SK-N-SH treated with all-trans-retinoic acid at 6 μM for 48 hours (cell line): ENCODE data around the gene FRMD8.

Source experiments
- ATAC-seq: fragments of 200-7000 bp; cut with Tn5 transposase; 3 replicates; pipeline ENCODE4 v1.9.1; 2020; ENCODE audit warnings: mild to moderate bottlenecking, moderate library complexity
- BACH2 ChIP-seq: fragments of 250-450 bp; sonication (Bioruptor Pico); IDR thresholded peaks from 2 replicates; pipeline ENCODE4 v1.9.0; 2021; ENCODE audit warnings: mild to moderate bottlenecking, borderline replicate concordance
- CSDC2 ChIP-seq: fragments of 250-450 bp; sonication (Bioruptor Pico); IDR thresholded peaks from 2 replicates; pipeline ENCODE4 v1.5.0; 2020; ENCODE audit warnings: mild to moderate bottlenecking, moderate library complexity
- GLIS3 ChIP-seq: fragments of 250-450 bp; sonication (Bioruptor Pico); IDR thresholded peaks from 2 replicates; pipeline ENCODE4 v1.5.0; 2020; ENCODE audit warnings: mild to moderate bottlenecking, moderate library complexity
- ISL1 ChIP-seq: fragments of 250-450 bp; sonication (Bioruptor Pico); IDR thresholded peaks from 2 replicates; pipeline ENCODE4 v2.1.2; 2022; ENCODE audit warnings: mild to moderate bottlenecking, moderate library complexity
- OSR1 ChIP-seq: fragments of 250-450 bp; sonication (Bioruptor Pico); IDR thresholded peaks from 2 replicates; pipeline ENCODE4 v1.8.0; 2022; ENCODE audit warnings: moderate library complexity, mild to moderate bottlenecking, inconsistent platforms
- RARB ChIP-seq: fragments of 250-450 bp; sonication (Bioruptor Pico); IDR thresholded peaks from 2 replicates; pipeline ENCODE4 v1.8.0; 2021; ENCODE audit warnings: mild to moderate bottlenecking, moderate library complexity
- TOX ChIP-seq: fragments of 250-450 bp; sonication (Bioruptor Pico); IDR thresholded peaks from 2 replicates; pipeline ENCODE4 v1.8.0; 2021; ENCODE audit warnings: mild to moderate bottlenecking, moderate library complexity, borderline replicate concordance
- ZC3H10 ChIP-seq: fragments of 250-450 bp; sonication (Bioruptor Pico); IDR thresholded peaks from 2 replicates; pipeline ENCODE4 v1.5.1; 2021; ENCODE audit warnings: mild to moderate bottlenecking, moderate library complexity
- ZFP3 ChIP-seq: fragments of 250-450 bp; sonication (Bioruptor Pico); IDR thresholded peaks from 2 replicates; pipeline ENCODE4 v1.5.0; 2020; ENCODE audit warnings: mild to moderate bottlenecking, moderate library complexity
- ZFP30 ChIP-seq: fragments of 450-650 bp; formaldehyde crosslinking; IDR thresholded peaks from 2 replicates; pipeline ENCODE4 v1.5.0; 2022; ENCODE audit warnings: mild to moderate bottlenecking, moderate library complexity
- ZNF565 ChIP-seq: fragments of 450-650 bp; formaldehyde crosslinking; conservative IDR thresholded peaks from 2 replicates; pipeline ENCODE4 v1.5.0; 2020; ENCODE audit warnings: low read depth, mild to moderate bottlenecking, moderate library complexity
- ZNF70 ChIP-seq: fragments of 450-650 bp; formaldehyde crosslinking; IDR thresholded peaks from 2 replicates; pipeline ENCODE4 v1.5.0; 2020; ENCODE audit warnings: mild to moderate bottlenecking, moderate library complexity
- ZNF8 ChIP-seq: fragments of 450-650 bp; formaldehyde crosslinking; IDR thresholded peaks from 2 replicates; pipeline ENCODE4 v1.5.0; 2020; ENCODE audit warnings: mild to moderate bottlenecking, moderate library complexity
- TF ChIP-seq, protein P1 (sequence below): fragments of 250-450 bp; sonication (Bioruptor Pico); IDR thresholded peaks from 2 replicates; pipeline ENCODE4 v1.5.0; 2020; ENCODE audit warnings: mild to moderate bottlenecking, moderate library complexity
- TF ChIP-seq, protein P2 (sequence below): fragments of 250-450 bp; sonication (Bioruptor Pico); IDR thresholded peaks from 2 replicates; pipeline ENCODE4 v1.8.0; 2020; ENCODE audit warnings: mild to moderate bottlenecking, moderate library complexity, borderline replicate concordance
- TF ChIP-seq, protein P3 (sequence below): fragments of 250-450 bp; sonication (Bioruptor Pico); IDR thresholded peaks from 2 replicates; pipeline ENCODE4 v1.5.1; 2021; ENCODE audit warnings: mild to moderate bottlenecking, moderate library complexity
- TF ChIP-seq, protein P4 (sequence below): fragments of 250-450 bp; sonication (Bioruptor Pico); IDR thresholded peaks from 2 replicates; pipeline ENCODE4 v1.8.0; 2021; ENCODE audit warnings: low read depth, mild to moderate bottlenecking, moderate library complexity, borderline replicate concordance
- TF ChIP-seq, protein P5 (sequence below): fragments of 250-450 bp; sonication (Bioruptor Pico); IDR thresholded peaks from 2 replicates; pipeline ENCODE4 v1.5.1; 2020; ENCODE audit warnings: low read depth, mild to moderate bottlenecking, moderate library complexity

Gene FRMD8

DNA sequence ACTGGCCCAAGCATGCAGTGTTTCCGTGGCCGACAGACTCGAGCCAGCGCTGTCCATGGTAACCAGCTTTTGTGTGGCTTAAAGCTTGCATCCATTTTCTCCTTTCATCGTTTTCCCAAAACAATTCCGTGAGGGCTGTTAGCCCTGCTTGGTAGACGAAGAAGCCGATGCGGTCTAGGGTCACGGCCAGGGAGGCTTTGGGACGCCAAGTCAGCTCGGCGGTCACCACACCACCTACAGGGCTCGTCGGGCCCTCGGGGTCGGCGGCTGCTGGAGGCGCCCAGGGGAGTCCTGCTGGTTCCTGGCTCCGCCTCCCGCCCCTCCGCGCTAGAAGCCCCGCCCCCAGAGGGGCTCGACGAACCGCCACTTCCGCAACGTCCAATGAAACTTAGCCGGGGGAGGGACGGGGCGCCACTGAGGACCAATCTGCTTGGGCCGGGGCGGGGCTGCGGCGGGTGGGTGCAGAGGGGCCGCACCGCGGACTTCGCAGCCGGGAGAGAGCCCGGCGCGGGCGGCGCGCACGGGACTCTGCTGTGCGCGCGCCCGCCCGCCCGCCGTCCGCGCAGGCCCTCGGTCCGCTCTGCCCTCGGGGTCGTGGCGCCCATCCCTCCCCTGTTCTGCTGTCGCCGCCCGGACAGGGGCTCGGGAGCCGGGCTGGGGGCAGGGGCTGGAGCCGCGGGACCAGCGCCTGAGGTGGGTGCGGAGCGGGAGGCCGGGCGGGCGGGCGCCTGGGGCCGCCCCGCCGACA lies 32.0 kb upstream of the FRMD8 start, which contains the start of gene TIGD3:
TIGD3 (plus strand) TSS at position 487 of the 748 bp plus-strand sequence. CDS start 1,058 bp downstream, outside the sequence.
- 0 out of 2 replicates have a peak, but pooled peaks have one; percentile 22 for TF ChIP-seq ZNF565
- TF ChIP-seq, protein P1, sequence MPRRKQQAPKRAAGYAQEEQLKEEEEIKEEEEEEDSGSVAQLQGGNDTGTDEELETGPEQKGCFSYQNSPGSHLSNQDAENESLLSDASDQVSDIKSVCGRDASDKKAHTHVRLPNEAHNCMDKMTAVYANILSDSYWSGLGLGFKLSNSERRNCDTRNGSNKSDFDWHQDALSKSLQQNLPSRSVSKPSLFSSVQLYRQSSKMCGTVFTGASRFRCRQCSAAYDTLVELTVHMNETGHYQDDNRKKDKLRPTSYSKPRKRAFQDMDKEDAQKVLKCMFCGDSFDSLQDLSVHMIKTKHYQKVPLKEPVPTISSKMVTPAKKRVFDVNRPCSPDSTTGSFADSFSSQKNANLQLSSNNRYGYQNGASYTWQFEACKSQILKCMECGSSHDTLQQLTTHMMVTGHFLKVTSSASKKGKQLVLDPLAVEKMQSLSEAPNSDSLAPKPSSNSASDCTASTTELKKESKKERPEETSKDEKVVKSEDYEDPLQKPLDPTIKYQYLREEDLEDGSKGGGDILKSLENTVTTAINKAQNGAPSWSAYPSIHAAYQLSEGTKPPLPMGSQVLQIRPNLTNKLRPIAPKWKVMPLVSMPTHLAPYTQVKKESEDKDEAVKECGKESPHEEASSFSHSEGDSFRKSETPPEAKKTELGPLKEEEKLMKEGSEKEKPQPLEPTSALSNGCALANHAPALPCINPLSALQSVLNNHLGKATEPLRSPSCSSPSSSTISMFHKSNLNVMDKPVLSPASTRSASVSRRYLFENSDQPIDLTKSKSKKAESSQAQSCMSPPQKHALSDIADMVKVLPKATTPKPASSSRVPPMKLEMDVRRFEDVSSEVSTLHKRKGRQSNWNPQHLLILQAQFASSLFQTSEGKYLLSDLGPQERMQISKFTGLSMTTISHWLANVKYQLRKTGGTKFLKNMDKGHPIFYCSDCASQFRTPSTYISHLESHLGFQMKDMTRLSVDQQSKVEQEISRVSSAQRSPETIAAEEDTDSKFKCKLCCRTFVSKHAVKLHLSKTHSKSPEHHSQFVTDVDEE = no peak
- peak; percentile 95 for ATAC-seq

DNA sequence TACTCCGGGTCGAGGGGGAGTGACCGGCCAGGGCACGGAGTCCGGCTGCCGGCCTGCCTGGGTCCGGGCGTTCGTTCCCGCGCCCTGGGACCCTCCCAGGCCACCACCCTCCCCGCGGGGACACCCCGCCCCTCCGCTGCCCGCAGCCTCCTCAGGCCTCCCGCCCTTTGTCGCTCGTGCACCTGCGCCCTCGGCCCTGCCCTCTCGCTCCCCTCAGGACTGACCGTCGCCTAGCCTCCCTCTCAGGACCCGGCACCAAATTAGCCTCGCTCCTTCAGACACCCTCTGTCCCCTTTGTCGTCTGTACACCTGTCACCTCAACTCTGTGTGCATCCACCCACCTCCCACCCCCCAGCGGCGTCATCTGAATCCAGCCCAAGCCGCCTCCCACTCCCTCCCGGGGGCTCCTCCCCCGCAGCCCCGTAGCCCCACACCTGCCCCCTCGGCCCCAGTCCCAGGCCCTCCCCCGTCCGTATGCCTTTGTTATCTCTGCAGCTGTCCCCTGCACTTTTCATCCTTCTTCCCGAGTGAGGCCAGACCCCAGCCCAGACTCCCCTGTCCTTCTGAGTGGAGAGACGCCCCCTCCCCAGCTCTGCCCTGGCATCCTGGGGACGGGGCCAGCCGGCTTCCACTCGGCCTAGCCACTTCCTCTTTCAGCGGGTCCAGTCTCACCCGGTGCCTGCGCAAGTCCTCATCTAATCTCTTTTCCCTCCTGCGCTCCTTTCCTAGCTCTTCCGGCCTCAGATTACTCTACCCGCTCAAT lies 31.2 kb upstream of the FRMD8 start:
- TF ChIP-seq CSDC2 (CRISPR knock-in tag) = no peak
- peak; percentile 12 for ATAC-seq

DNA sequence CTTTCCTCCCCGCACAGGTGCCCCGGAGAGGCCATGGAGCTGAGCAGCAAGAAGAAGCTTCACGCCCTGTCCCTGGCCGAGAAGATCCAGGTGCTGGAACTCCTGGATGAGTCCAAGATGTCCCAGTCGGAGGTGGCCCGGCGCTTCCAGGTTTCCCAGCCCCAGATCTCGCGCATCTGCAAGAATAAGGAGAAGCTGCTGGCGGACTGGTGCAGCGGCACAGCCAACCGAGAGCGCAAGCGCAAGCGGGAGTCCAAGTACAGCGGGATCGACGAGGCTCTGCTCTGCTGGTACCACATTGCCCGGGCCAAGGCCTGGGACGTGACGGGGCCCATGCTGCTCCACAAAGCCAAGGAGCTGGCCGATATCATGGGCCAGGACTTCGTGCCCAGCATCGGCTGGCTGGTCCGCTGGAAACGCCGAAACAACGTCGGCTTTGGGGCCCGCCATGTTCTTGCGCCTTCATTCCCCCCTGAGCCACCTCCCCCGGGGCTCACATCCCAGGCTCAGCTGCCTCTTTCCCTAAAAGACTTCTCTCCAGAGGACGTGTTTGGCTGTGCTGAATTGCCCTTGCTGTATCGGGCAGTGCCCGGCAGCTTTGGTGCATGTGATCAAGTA lies 30.6 kb upstream of the FRMD8 start:
- no peak for ATAC-seq

DNA sequence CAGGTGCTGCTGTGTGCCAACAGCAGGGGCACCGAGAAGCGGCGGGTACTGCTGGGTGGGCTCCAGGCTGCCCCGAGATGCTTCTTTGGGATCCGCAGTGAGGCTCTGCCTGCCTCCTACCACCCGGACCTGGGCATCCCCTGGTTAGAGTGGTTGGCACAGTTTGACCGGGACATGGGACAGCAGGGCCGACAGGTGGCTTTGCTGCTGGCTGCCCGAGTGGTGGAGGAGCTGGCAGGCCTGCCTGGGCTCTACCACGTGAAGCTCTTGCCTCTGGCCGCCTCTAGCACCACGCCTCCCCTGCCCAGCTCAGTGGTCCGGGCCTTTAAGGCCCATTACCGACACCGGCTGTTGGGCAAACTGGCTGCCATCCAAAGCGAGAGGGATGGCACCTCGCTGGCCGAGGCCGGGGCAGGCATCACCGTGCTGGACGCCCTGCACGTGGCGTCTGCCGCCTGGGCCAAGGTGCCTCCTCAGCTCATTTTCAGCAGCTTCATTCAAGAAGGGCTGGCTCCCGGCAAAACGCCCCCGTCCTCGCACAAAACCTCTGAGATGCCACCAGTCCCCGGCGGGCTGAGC lies 30.0 kb upstream of the FRMD8 start:
- TF ChIP-seq OSR1 (CRISPR knock-in tag) (no peak), GLIS3 (CRISPR knock-in tag) (no peak), ZFP3 (CRISPR knock-in tag) (no peak), ZNF565 (no peak), ISL1 (CRISPR knock-in tag) (no peak)
- TF ChIP-seq, protein P1 = no peak
- no peak for ATAC-seq

More for the DNA sequence above, 30.6 kb upstream of the FRMD8 start:
- TF ChIP-seq, protein P2, sequence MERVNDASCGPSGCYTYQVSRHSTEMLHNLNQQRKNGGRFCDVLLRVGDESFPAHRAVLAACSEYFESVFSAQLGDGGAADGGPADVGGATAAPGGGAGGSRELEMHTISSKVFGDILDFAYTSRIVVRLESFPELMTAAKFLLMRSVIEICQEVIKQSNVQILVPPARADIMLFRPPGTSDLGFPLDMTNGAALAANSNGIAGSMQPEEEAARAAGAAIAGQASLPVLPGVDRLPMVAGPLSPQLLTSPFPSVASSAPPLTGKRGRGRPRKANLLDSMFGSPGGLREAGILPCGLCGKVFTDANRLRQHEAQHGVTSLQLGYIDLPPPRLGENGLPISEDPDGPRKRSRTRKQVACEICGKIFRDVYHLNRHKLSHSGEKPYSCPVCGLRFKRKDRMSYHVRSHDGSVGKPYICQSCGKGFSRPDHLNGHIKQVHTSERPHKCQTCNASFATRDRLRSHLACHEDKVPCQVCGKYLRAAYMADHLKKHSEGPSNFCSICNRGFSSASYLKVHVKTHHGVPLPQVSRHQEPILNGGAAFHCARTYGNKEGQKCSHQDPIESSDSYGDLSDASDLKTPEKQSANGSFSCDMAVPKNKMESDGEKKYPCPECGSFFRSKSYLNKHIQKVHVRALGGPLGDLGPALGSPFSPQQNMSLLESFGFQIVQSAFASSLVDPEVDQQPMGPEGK (CRISPR knock-in tag) = no peak
- TF ChIP-seq OSR1 (CRISPR knock-in tag) (no peak), ZFP30 (CRISPR knock-in tag) (no peak), ZC3H10 (CRISPR knock-in tag) (no peak), GLIS3 (CRISPR knock-in tag) (no peak), ZNF70 (CRISPR knock-in tag) (no peak), CSDC2 (CRISPR knock-in tag) (no peak), RARB (CRISPR knock-in tag) (no peak), ISL1 (CRISPR knock-in tag) (no peak), ZNF8 (CRISPR knock-in tag) (no peak), TOX (CRISPR knock-in tag) (no peak), BACH2 (CRISPR knock-in tag) (no peak)
- TF ChIP-seq, protein P3, sequence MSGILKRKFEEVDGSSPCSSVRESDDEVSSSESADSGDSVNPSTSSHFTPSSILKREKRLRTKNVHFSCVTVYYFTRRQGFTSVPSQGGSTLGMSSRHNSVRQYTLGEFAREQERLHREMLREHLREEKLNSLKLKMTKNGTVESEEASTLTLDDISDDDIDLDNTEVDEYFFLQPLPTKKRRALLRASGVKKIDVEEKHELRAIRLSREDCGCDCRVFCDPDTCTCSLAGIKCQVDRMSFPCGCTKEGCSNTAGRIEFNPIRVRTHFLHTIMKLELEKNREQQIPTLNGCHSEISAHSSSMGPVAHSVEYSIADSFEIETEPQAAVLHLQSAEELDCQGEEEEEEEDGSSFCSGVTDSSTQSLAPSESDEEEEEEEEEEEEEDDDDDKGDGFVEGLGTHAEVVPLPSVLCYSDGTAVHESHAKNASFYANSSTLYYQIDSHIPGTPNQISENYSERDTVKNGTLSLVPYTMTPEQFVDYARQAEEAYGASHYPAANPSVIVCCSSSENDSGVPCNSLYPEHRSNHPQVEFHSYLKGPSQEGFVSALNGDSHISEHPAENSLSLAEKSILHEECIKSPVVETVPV = no peak
- TF ChIP-seq, protein P4, sequence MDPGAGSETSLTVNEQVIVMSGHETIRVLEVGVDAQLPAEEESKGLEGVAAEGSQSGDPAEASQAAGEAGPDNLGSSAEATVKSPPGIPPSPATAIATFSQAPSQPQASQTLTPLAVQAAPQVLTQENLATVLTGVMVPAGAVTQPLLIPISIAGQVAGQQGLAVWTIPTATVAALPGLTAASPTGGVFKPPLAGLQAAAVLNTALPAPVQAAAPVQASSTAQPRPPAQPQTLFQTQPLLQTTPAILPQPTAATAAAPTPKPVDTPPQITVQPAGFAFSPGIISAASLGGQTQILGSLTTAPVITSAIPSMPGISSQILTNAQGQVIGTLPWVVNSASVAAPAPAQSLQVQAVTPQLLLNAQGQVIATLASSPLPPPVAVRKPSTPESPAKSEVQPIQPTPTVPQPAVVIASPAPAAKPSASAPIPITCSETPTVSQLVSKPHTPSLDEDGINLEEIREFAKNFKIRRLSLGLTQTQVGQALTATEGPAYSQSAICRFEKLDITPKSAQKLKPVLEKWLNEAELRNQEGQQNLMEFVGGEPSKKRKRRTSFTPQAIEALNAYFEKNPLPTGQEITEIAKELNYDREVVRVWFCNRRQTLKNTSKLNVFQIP (CRISPR knock-in tag) = no peak
- TF ChIP-seq, protein P5, sequence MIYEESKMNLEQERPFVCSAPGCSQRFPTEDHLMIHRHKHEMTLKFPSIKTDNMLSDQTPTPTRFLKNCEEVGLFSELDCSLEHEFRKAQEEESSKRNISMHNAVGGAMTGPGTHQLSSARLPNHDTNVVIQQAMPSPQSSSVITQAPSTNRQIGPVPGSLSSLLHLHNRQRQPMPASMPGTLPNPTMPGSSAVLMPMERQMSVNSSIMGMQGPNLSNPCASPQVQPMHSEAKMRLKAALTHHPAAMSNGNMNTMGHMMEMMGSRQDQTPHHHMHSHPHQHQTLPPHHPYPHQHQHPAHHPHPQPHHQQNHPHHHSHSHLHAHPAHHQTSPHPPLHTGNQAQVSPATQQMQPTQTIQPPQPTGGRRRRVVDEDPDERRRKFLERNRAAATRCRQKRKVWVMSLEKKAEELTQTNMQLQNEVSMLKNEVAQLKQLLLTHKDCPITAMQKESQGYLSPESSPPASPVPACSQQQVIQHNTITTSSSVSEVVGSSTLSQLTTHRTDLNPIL (CRISPR knock-in tag) = no peak
